SKM-1 treated with dmso at 0.1 percent for 144 hours (cell line): ENCODE measurements around the gene LINC01488.

Experiments used
- DNase-seq: peaks from one replicate; lab custom pipeline; 2025; ENCODE audit not compliant: unreplicated experiment; lab: John Stamatoyannopoulos, UW

LINC01488 gene

DNA sequence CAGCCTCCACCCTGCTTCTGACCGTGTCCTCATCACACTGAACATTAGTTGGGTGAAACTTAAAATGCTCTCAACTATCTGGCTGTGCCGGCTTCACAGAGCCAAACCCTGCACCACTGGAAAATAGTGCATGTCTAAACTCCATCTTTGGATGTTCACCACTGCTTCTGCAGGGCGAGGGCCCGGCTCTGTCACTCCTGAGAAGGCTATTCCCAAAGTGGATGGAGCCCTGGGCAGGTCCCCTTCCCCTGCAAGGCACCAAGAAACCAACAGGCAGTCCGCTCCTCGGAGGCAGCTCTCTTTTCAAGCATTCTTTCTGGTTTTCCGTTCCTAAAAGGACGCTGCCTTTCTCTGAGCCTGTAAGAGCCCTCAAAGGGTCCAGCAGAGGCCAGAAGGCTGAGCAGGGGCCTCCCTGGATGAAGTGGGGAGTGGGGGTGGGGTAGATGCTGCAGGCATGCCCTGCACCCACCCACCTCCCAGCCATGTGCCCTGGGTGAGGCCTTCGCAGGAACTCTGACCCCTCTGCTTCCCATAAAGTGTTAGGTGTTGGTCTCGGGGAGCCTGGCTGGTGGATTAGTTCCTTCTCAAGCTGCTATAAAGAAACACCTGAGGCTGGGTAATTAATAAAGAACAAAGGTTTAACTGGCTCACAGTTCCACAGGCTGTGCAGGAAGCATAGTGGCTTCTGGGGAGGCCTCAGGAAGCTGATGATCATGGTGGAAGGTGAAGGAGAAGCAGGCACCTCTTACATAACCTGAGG lies 23.3 kb downstream of the LINC01488 start:
- DNase-seq = peak; percentile 6

DNA sequence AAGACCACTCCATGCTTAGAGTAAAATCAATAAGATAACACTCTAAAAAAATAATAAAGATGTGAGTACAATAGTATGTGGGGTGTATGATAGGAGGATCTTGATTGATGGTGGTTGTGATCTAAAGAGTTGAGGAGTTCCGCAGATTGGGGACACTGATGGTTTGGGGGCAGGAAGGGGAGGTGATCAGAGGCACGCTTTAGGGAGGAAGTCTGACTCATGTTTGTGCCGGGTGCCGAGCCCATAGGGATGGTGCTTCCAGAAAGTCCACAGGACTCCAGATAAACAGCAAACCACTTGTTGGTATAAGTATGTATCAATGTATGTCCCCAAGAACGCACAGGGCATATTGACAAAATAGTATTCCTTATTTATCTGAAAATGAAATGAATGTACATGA lies 27.5 kb downstream of the LINC01488 start:
- no peak for DNase-seq

DNA sequence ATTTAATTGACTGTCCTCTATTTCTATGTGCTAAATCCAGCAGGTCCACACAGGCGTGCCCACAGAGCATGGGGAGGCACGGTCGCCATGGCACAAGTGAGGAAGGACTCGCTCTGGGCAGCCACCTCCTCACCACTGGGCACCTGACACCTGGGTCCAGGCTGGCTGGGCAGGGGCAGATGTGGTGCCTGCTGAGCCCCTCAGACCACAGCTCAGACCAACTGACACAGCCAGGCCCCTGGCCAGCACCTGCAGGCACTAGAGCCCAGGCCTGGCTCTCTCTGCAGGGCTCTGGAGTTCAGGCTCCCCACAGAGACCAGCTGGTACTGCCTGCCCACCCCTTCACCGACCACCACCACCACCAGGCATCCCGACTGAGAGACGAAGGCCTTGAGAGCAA lies 27.9 kb downstream of the LINC01488 start:
- DNase-seq = no peak

DNA sequence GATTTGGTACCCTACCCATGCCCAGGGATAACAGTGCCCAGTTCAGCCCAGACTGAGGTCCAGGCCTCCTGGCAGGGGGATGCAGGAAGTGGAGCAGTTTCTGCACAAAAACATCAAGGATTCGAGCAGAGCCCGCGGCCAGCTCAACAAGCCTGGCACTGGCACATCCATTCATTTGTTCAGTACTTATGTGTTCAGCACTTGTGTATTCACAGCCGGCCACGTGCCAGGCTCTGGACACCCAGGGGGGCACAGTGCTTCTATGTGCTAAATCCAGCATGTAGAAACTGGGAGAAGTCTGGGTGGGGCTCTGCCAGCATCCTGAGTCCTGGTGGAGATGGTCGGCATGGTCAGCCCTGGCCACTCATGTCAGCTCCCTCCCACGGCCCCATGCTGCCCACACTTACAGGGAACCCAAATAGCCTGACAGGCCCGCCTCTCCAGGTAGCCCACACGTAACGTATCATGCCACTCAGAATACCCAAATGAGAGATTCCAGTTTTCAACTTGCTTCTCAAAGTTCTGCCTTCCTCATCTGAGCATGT lies 28.5 kb downstream of the LINC01488 start:
- DNase-seq = no peak

DNA sequence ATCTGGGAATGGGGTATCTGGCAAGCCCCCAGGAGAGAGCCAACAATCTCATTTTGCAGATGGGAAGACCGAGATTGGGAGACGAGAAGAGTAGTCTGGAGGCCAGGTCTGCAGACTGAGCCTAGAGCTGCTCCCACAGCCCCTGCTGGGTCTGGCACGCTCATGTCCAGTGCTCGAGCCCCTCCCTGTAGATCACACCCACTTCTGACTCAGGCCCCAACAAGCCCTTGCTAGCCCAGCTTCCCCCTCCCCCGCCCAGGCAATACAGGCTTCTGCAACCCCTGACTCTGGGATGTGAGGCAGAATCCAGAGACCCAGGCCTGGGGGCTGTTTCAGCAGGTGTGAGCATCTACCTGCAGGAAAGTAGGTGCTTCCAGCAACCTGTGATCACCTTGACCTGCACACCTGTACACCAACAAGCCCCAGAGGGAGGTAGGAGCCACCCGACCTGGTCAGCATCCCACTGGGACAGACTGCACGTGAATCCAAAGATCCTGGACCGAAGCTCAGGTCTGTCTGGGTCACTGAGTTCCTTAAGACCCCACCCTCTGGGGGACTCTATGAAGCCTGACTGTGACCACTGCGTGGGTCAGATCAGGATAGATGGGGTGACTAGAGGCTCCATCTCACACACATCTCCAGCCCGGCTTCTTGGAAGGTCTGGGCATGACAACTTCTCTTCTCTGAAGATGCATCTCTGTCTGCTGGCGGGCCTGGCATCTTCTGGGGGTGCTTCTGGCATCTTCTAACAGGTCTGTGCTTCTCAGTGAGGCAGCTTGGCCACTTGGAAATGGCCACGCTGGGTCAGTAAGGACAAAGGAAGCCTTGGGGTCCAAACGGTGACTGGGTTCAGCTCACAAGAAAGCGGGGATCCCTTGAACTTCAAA lies 29.3 kb downstream of the LINC01488 start:
- no peak for DNase-seq

DNA sequence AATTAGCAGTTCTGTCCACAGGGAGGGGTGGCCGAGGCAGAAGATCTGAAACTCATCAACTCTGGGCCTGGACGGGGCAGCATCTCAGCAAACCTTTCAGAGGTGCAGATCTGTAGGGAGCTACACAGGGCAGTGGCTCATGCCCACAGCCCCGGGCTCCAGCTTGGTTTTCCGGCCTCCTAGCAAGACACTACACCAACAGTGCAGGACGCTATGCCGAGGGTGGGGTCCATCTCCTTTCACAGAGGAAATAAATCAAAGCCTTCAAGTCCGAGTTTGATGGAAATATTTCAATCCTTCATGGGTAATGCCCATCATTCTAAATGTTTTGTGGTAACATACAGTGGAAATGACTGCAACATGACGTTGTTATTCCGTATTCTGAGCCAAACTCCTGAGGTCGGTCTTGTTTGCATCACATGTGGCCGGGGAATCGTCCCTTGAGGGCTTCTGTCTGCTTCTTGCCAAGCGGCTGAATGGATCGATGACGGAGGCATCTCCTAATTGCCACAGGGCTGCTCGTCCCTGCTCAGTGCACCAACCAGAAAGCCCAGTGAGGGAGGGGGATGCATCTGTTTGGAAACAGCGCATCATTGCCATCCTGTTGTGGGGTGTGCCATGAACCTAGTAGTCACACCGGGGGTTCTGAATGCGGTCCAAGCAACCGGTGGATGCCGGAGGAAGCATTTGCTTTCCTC lies 30.0 kb downstream of the LINC01488 start:
- DNase-seq = no peak

DNA sequence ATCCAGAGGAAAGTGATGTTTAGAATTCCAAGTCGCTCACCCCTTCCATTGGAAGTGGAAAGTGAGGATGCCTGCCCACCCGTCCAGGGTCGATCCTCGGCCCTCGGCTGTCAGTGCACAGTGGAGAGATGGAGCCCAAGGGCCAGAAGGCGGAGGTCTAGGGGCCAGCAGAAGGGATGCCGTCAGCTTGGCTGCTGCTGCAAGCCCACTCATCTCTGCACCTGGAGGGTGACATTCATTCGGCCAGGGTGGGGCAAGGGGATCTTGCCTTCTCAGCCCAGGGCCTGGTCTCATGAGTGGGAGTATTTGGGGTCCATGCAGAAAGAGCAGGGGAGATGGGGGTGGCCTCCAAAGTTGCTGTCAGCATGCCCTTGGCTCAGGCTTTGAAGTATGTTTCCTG lies 30.7 kb downstream of the LINC01488 start:
- DNase-seq = no peak

DNA sequence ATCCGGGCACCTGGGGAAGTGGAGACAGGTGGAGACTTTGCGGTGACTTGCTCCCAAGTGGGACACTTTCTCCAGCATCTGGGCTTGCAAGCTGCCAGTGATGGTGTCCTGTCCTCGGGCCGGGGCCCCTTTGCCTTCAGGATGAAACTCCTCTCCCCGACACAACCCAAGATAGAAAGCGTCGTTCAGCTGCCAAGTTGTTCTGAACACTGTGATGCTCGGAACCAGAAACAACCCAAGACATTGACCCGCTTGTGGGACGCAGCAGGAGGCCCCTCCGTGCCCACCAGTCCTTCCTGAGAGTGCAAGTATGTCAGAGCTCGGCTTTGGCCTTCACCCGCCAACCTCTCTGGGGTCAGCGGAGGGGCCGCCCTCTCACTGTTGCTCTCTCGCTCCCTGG lies 31.3 kb downstream of the LINC01488 start:
- DNase-seq = no peak

DNA sequence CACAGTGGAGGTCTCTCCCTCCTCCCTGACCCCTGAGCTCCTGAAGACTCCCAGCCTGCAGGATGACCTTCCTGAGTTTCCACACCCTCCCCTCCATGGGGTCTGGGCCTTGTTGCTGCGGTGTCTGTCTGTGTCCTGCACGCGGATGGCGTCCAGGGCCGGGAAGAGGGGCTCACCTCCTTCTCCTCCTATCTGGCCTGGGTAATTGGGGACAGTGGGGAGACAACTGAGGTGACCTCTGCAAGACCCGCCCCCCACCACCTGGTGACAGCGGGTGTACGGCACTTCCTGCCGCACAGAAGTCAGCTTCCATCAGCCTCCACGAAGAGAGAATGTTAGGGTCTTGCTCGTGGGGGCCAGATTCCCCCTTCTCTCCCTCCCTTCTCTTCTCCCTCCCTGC lies 31.7 kb downstream of the LINC01488 start:
- DNase-seq = no peak

DNA sequence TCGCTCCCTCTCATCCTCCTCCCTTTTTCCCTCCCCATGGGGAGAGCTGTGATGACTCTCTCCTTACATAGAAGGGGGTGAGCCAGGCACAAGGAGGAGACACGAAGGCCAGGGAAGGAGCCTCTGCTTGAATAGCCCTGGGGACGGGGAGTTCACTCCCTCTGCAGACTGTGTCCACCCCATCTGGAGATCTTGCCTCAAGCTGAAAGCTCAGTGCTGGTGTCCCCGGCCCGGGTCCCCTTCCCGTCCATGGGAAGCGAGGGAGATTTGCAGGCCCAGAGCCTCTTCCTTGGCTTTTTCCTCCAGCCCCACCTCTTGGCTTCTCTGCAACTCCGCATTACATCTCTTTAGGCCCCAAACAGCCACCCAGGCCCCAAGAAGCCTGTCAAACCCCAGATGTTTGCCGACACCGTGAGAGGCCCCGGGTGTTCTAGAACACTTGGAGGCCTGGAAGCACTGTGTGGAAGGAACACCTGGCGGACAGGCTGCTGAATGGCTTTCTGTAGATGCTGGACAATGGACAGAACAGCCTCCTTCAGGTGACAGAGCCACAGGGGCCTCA lies 32.3 kb downstream of the LINC01488 start:
- no peak for DNase-seq

DNA sequence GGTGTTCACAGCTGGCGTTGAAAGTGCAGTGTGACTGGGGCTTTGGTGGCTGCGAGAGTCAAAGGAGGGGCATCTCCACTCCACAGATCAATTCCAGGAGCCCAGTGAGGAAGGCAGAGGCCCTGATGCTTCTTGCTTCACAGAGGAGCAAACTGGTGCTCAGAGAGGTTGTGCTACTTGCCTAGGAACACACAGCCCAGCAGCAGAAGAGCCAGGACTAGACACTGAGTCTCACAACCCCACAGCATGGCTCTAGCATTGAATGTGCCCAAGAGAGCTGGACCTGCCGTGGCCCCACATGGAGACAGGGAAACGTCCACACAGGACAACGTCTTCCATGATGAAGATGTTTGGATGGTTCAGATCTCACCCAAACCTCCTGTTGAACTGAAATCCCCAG lies 33.3 kb downstream of the LINC01488 start:
- DNase-seq = no peak

DNA sequence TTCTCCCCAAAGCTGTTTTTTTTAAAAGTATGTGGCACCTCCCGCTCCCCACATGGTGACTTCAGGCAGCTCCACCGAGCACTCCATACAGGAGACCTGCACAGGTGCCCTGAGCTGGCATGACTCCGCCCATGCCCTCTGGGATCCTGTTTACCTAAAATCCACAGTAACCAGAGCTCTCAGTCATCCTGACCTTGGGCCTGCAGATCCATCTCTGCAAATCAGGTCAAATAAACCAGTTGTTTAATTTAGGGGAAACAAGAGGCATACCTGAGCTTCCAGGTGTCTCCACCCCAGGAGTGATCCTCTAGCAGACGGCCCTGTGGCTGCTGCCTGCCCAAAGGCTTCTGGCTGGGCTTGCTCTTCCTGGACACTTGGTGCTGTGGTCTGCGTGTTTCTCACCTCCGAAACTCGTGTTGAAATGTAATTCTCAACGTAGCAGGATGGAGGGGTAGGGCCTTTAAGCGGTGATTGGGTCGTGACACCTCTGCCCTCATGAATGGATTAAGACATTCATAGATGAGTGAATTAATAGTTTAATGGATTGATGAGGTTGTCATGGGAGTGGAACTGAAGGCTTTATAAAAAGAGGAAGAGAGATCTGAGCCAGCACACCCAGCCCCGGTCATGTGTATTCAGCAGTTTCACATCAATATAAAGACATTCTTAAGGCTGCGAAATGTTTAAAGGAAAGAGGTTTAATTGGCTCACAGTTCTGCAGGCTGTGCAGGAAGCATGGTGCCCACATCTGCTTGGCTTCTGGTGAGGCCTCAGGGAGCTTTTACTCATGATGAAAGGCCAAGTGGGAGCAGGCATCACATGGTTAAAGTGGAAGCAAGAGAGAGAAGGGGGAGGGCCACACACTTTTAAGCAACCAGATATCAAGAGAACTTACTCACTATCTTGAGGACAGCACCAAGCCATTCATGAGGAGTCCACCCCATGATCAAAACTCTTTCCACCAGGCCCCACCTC lies 34.1 kb downstream of the LINC01488 start:
- DNase-seq = peak; percentile 11

DNA sequence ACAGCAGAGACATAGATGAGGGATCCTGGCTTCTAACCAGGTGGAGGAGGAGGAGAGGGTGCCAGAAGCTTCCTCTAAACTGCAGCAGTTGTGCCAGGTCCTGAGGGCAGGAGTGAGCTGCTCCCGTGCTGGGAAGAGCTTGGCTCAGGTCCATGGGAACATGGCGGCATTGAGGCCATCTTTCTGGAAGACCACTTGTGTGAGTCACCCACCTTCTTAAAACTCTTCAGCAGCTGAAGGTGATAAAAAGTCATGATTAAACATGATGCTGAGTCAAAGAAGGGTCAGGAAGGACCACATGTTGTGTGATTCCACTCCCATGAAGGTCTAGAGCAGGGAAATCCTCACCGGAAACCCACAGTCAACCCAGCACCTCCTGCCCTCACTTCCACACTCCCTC lies 35.1 kb downstream of the LINC01488 start:
- no peak for DNase-seq

DNA sequence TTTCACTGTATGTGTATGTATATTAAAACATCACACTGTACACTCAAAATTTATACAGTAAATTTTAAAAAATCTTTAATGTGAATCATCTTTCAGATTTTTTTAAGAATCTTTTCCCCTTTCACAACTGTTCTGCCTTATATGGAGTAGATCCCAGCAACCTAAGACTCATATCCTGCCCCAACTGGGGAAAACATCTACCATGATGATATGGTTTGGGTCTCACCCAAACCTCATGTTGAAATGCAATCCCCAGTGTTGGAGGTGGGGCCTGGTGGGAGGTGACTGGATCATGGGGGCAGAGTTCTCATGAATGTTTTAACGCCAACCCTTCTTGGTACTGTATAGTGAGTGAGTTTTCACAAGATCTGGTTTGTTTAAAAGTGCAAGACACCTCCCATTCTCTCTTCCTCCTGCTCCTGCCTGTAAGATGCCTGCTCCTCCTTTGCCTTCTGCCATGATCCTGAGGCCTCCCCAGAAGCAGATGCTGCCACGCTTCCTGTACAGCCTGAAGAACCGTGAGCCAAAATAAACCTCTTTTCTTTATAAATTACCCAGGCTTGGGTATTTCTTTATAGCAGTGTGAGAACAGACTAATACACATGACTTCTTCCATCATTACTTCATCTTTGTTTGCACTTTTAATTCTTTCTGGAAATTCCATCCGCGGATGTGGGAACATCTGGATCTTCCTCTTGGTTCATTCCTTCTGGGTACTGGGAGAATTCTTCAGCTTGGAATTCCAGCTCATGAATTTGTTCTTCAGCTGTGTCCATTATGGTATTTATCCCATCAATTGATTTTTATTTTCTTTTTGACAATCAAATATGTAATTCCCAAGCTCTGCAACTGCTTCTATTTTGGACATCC lies 36.9 kb downstream of the LINC01488 start:
- DNase-seq = no peak

DNA sequence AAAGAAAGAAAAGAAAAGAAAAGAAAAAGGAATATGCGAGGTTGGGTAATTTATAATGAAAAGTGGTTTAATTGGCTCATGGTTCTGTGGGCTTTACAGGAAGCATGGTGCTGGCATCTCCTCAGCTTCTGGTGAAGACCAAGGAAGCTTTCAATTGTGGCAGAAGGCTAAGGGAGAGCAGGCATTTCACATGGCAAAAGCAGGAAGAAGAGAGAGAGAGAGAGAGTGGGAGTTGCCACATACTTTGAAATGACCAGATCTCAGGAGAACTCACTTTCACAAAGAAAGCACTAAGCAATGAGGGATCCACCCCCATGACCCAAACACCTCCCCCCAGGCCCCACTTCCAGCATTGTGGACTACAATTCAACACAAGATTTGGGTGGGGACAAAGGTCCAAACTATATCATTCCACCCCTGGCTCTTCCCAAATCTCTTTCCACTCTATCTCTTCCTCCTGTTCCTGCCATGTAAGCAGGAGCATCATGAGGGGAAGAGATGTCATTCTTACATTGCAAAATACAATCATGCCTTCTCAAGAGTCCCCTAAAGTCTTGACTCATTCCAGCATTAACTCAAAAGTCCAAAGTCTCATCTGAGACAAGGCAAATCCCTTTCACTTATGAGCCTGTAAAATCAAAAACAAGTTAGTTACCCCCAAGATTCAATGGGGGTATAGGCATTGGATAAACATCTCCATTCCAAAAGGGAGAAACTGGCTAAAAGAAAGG lies 38.9 kb downstream of the LINC01488 start:
- peak; percentile 33 for DNase-seq

DNA sequence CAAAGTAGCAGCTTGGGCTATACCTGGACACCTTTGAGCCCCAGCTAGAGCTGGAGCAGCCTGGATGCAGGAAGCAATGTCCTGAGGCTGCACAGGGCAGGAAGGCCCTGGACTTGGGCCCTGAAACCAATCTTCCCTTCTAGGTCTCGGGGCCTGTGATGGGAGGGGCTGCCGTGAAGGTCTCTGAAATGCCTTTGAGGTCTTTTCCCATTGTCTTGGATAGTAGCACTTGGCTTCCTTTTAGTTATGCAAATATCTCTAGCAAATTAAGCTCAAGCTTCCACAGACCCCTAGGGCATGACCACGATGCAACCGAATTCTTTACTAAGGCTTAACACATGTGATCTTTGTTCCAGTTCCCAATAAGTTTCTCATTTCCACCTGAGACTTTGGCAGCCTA lies 40.0 kb downstream of the LINC01488 start:
- no peak for DNase-seq

DNA sequence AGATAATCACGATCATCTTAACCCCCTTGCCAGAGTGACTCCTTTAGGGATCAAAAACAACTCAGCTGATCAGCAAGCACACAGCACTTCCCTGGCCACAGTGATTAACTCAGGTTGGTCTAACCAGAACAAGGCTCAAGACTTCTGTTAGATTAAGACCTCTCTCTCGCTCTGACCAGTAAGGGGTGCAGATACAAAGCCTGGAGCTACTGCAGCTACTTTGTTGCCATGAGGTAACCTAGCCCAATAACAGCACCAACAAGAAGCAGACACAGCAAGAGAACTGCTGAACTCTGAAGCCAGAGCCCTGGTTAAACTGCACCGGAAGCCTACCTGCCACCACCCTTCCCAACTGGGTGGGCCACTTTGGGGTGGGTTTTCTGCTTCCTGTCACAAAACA lies 42.0 kb downstream of the LINC01488 start:
- no peak for DNase-seq

DNA sequence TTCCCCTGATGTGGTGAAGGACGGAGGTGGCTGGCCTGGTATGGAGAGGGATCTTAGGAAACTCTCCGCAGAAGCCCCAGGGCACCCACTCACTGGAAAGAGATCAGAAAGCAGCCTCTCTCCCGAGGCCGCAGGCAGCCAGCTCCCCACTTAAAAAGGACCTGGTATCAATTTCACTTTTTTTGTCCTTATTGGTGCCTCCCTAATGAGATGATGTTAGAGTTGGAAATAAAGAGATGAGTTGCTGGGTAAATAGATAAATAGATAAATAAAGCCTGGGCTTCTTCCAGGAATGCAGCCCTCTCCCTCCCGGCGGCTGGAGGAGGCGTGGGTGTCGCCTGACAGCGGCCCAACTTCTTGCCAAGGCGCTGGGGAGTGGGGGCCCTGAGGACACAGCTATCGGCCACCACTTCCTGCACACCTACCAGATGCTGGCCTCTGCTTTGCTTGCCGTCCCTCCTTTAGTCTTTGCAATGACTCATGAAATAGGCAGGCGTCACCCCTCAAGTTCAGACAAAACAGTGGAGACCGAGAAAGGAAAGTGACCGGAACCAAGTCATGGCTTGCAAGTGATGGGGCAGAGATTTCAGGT lies 42.9 kb downstream of the LINC01488 start:
- no peak for DNase-seq
